NCI-H524 (cell line): ENCODE results near the gene ANO8.
"Not testable (repeated sequence)": the region's sequence is repeated elsewhere in the genome, so short reads cannot be mapped to it uniquely, and the experiment has no call there.

Source experiments
- DNase-seq, 2 experiments: peaks; one replicate each; lab custom pipeline; 2025; lab: John Stamatoyannopoulos, UW

ANO8 gene

GRCh38 chr19:17286752-17287151, 47.9 kb downstream of the ANO8 start:
- DNase-seq, result no peak

GRCh38 chr19:17286263-17286662, 48.4 kb downstream of the ANO8 start:
- no peak for DNase-seq

DNA sequence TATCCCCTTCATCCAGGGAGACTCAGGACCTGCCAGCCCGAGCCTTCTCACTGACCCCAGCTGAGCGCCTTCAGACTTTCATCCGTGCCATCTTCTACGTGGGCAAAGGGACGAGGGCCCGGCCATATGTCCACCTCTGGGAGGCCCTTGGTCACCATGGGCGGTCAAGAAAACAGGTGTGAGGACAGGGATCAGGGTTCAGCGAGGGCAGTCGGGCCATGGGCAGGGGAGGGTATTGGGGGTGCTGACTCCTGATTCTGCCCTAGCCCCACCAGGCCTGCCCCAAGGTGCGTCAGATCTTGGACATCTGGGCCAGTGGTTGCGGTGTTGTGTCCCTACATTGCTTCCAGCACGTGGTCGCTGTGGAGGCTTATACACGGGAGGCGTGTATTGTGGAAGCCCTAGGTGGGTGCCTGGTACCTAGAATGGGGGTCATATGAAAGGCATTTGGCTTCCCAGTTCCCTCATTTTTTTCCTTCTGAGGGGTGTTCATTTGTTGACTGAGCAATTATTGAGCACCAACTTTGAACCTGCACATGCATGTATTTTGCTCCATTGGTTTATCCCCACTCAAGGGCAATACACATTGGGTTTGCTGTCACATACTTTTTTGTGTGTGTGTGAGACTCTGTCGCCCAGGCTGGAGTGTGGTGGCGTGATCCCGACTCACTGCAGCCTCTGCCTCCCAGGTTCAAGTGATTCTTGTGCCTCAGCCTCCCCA, 49.1 kb downstream of the ANO8 start:
- no peak for DNase-seq

DNA sequence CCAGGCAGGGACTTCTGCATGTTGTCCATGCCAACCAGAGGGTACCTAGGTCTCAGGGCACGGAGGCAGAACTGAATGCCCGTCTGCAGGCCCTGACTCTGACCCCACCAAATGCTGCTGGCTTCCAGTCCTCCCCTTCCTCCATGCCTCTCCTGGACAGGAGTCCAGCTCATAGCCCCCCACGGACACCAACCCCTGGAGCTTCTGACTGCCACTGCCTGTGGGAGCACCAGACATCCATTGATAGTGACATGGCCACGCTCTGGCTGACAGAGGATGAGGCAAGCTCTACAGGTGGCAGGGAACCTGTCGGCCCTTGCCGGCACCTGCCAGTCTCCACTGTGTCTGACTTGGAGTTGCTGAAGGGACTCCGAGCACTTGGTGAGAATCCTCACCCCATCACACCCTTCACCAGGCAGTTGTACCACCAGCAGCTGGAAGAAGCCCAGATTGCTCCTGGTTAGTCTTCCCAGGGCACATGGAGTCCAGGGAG, 51.1 kb downstream of the ANO8 start:
- no peak for DNase-seq

- DNase-seq, result peak; percentile 74 to 91
Observed at GRCh38 chr19:17282488-17283125, 52.0 kb downstream of the ANO8 start.

DNA sequence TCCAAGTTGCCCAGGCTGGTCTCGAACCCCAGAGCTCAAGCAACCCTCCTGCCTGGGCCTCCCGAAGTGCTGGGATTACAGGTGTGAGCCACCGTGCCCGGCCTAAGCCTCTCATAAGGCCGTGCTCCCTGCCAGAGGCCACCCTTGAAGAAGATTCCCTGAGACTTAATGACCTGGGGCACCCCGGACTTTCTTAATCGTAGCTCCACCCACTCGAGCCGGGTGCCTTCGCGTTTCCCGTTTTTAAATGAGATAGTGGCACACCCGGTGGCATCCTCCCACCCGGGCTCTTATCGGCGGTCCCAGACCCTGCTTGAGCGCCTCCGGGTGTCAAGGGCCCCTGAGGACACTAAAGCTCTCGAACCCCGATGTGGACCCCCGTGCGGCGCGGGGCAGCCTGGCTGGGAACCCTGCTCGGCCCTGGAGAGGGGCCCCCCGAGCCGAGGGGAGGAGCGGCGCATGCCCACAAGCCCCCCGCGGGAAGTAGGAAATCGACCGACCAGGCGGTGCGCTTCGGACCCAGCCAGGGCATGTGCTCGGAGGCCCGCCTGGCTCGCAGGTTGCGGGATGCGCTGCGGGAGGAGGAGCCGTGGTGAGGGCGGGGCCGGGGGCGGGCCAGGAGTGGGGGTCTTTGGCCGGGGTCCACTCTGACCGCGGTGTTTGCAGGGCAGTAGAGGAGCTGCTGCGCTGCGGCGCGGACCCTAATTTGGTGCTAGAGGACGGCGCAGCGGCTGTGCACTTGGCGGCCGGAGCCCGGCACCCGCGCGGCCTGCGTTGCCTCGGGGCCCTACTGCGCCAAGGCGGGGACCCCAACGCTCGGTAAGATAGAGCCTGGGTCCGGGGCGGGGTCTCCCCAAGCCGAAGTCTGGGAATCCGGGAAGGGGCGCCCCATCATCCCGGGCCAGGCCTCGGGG, 53.0 kb downstream of the ANO8 start, which contains the start of gene ANKLE1:
Gene ANKLE1 (plus strand): TSS at position 511 of the 914 bp plus-strand sequence. CDS start 20 bp downstream, at position 531.
- peak in 1 of 2 experiments; percentile 19 for DNase-seq

DNA sequence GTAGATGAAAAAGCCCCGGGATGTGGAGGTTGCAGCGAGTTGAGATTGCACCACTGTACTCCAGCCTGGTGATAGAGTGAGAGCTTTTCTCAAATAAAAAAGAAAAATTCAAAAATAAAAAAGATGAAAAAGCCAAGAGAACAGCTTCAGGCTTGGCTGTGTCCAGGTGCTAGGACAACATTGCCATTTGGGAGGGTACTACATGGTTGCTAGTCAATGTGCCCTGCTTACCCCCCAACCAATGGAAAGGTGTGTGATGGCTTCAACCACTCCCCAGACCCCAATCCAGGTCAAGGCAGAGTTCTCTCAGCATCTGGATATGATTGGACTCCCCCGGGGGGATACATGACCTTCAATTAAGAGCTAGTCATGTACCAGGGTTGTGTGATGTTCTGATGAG, 55.2 kb downstream of the ANO8 start:
- no peak for DNase-seq

DNA sequence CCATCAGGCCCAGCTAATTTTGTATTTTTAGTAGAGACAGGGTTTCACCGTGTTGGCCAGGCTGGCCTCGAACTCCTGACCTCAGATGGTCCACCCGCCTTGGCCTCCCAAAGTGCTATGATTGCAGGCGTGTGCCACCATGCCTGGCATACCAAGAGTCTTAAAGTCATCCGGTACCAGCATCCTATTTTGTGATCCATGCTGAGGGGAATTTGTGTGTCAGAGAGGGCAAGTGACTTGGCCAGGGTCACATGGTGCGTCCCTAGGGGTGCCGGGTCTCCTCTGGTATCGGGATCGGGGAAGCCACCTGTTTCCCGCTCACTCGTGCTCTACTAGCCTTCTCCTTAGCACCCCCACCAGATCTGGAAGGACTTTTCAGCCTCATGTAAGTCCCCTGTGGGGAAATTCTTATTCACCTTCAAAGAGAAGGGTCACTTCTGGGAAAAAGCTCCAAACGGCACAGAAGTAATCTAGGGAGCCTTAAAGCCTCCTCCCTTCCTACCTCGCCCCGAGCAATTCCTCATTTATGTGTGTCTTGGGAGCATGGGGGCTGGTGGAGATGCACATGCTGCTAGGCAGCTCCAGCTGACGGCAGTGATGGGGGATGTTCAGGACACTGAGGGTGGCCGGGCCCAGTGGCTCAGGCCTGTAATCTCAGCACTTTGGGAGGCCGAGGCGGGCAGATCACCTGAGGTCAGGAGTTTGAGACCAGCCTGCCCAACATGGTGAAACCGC, 59.0 kb downstream of the ANO8 start:
- DNase-seq, result no peak

- not testable (repeated sequence) for DNase-seq
Observed at GRCh38 chr19:17274892-17275291, 59.8 kb downstream of the ANO8 start.
